NCI-H2081 treated with DMSO at 0.1 percent for 48 hours (cell line): ENCODE measurements around the gene SIK2.
"Not testable (repeated sequence)": the region's sequence is repeated elsewhere in the genome, so short reads cannot be mapped to it uniquely, and the experiment has no call there.

Source experiments
- DNase-seq: peaks from one replicate; lab custom pipeline; 2025; lab: John Stamatoyannopoulos, UW

The SIK2 gene

DNA sequence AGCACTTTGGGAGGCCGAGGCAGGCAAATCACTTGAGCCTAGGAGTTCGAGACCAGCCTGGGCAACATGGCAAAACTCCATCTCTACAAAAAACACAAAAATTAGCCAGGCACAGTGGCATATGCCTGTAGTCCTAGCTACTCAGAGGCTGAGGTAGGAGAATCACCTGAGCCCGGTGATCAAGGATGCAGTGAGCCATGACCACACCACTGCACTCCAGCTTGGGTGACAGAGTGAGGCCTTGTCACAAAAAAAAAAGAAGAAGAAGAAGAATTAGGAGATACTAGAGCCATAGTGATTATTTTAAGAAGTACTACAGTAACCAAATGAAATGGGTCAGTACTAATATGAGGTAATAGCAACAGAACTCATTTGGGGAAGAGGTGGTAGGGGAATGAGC lies 56.2 kb downstream of the SIK2 start:
- not testable (repeated sequence) for DNase-seq

DNA sequence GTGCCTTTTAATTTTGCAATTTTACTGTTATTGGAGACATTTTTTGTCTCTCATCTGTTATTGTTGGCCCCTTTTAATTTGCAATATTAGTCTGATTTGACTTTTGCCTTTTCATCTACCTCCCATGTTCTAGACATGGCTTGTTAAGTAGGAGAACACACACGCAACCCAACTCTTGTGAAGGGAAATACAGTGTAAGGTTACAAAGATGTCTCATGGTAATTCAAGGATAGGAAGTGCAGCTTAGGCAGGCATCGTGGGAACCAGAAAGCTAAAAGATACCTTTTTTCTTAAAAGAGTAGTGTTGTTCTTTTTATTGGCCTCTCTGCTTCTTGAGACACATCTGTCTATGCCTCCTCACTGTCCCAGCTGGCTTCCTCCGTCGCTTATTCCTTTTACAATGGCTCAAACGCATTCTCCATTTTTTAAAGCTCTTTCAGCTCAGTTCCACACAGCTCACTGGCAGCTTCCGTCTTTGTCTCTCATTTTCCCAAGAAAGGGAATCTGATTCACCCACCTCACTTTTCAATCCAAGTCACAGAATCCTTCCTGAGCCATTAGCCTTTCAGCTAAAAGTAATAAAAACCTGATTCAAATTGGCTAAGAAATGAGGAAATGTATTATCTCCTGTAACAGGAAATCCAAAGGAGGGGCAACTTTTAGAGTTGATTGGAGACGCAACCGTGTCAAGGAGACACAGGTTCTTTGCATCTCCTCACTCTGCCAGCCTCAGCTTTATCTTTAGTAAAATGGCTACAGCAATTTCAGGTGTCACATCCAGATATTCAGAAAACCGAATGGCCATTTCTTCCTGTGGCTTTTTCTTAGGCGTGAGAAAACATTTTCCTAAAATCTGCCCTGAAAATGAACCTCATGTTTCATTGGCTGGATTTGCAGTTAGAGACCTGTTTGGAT lies 57.2 kb downstream of the SIK2 start:
- DNase-seq: no peak

DNA sequence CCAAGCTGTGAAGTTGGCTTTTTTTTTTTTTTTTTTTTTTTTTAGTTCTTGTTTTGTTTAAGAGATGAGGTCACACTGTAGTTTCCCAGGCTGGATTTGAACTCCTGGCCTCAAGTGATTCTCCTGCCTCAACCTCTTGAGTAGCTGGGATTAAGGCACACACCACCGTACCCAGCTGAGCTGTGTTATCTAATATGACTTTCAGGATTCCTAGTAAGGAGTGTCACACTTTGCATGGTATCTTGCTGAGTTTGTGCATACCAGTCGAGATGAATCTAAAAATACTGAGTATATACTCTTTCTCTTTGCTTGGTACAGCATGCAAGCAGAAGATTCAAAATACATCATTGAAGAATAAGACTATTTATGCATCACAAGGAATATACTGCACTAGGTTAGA lies 58.6 kb downstream of the SIK2 start:
- no peak for DNase-seq

DNA sequence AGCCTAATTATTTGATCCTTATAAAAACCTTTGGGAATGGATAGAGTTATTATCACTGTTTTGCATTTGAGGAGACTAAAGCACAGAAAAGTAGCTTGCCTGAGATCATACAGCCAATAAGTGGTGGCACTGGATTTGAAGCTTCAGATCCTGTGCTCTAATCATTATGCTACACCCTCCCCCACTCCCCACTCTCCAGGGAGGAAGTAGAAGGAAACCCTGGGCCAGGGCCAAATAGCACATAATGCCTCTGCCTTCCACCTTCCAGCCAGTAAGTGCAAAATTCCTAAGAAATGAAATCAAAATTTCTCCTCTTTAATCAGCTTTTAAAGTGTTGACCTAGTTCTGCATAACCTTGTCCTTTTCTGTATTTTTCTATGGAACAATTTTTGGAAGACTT lies 61.6 kb downstream of the SIK2 start:
- DNase-seq: no peak

DNA sequence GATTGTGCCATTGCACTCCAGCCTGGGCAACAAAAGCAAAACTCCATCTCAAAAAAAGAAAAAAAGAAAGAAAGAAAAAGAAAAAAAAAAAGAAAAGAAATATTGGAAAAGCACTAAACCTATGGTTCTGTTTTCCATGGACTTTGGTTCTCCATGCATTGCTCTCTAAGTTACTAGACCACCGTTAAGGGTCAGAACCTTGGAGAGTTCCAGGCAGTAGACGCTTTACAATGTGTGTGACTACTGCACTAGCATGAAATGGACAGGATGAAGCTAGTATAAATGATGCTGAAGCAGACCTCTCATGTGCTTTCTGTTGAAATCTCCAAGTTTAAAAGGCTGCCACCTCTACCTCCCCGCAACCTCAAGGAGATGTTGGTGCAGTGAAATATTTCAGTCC lies 63.5 kb downstream of the SIK2 start:
- no peak for DNase-seq

DNA sequence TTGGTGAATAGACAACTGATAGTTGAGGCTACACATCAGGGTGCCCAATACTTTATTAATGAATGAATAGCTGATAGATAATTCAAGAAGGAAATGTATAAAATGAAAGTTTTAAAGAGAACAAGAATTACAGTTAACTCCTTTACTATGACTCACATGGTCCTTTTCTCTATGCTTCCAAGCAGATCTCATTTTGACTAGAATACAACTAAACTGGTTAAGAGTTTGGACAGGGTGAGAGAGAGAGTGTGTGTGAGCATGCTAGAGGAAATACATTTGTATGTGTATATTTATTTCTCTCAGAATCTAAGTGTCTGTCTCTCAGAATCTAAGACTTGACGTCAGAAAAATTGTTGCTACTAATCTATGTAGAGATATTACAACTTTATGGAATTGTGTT lies 66.7 kb downstream of the SIK2 start:
- DNase-seq: no peak

DNA sequence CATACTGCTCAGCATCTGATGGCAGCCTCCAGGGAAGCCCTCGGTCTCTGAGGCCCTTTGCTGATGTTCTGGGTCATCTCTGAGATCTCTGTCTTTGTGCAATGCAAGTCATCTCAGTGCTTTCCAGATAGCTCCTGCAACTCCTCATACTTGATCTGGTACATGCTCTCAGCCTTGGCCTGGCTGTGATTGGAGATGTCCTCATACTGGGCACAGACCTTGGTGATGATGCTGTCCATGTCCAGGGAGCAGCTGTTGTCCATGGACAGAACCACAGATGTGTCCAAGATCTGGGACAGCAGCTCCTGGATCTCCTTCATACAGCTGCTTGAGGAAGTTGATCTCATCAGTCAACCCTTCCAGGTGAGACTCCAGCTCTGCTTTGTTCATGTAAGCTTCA lies 69.1 kb downstream of the SIK2 start:
- DNase-seq: no peak

DNA sequence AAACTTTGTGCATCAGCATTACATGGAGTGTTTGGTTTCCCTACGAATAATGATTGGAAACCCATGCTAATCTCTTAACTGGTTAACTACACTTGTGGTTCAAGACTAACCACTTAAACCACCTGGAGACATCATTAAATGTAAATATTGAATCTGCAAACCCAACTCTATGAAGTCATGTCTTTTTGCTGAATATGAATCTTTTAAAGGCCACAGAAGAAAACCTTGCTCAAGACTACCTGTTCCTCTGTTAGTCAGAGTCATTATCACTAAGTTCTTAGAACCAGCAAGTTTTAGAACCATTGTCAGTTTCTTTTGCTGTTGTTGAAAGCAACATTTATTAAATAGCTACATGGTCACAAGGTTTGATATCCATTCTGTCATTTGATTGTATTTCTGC lies 70.7 kb downstream of the SIK2 start:
- no peak for DNase-seq

DNA sequence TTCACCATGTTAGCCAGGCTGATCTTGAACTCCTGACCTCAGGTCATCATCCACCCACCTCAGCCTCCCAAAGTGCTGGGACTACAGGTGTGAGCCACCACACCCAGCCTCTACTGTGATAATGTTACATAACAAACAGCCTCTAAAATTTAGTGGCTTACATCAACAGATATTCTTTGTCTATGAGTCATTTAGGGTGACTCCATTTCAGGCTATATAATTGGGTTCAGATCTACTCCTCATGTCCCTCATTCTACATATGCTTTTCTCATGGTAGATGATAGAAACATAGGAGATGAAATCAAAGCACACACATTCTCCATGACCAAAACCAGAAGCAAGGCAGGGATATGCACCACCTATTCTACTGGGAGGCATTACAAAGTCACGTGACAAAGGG lies 72.7 kb downstream of the SIK2 start:
- no peak for DNase-seq

DNA sequence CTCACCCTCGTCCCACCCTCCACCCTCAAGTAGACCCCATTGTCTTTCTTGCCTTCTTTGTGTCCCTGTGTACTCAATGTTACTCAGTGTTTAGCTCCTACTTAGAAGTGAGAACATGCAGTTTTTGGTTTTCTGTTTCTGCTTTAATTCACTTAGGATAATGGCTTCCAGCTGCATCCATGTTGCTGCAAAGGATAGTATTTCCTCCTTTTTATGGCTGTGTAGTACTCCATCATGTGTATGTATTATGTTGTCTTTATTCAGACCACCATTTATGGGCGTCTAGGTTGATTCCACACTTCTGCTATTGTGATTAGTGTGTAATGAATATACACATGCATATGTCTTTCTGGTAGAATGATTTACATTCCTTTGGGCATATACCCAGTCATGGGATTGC lies 73.6 kb downstream of the SIK2 start:
- DNase-seq: no peak

DNA sequence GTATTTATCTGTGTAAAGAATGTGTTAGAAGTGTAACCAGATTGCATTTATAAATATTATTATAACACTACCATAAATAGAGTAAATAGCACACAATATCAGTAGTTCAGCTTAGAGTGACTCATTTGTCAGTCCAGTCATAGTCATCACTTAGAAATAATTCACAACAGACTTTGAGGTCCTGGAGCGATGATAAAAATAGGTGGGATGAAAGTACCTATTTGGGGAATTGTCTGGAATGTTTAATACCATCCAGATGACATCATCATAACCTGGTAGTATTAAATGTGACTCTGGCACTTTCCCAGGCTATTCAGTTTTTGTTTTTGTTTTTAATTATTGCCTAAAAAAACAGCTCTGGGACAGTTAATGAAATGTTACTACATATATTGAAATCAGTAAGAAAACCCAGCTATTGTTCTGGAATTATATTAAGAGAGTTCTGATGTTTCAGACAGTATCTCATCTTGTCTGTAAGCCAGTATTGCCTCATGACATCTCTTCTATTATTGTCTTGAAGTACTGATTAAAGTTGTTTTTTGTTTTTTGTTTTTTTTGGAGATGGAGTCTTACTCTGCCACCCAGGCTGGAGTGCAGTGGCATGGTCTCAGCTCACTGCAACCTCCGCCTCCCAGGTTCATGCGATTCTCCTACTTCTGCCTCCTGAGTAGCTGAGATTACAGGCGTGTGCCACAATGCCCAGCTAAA lies 74.8 kb downstream of the SIK2 start:
- no peak for DNase-seq

DNA sequence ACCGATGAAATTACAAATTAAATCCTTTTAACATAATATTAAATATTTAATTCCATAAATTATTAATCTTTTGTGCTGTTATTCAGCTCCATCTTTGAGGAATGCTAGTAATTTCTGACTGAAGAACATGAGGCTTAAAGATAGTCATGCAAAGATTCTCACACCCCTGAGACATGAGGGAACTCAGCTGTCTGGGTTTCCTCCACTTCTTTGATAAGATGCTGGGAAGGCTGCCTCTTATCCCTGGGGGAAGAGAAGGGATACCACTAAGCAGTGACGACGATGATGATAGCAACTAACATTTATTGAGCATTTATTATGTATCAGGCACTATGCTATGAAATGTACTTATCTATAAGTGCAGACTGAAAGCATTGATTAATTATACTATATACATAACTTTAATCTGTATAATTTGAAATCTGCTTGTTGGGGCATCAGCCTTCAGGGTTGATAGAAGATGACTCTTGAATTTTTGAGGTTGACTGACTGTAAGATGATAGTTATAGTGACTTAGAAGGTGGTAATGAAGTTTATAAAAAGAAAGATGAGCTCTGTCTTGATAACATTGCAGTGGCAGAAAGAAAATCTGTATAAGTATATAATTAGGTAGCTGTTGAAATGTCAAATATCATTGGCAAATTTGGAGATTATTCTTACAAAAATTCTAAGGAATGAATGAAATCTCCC lies 78.4 kb downstream of the SIK2 start:
- no peak for DNase-seq

DNA sequence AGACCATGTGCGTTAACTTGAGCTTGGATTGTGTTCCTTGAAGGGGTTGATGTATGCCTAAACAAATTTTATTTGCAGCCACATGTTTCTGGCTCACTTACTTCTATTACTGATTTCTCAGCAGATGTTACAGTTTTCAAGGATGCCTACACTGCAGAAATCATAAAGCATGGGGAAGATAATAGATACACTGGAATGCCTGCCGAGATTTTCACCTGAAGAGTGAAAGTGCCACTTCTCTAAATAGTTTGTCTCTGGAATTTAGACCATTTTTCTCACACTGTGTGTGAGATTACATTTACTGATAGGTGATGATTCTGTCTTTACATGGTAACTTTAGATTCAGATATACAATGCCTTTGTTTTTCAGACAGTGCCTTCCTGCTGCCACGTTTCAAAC lies 81.6 kb downstream of the SIK2 start:
- DNase-seq: no peak

DNA sequence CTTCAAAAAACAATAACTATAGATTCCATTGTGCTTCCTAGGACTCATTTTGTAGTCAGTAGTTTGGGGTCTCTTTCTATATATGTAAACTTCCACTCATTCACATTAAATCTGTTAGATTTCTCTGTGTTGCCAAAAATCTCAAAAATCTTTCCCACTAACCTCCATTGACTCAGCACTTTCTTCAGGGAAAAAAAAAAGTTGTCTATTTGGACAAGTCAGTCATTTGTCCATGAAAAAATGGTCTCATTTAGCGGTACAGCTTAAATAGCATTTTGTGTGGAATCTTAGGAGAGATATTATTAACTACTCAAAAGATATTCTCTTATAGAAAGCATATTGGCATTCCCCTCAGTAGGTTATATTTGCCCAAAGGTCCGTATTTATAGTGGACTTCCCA lies 82.0 kb downstream of the SIK2 start:
- DNase-seq: no peak

DNA sequence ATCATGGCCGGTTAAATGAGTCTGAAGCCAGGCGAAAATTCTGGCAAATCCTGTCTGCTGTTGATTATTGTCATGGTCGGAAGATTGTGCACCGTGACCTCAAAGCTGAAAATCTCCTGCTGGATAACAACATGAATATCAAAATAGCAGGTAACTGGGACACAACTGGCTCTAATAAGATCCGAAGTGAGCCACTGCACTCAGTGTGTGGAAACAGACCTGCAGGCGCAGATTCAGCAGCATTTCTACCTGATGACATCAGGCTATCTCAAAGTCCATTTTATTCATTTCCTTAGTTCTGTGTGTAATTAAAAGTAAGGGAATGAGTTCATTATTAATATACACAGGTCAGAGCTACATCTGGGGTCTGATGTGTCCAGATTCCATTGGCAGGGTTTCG lies 85.8 kb downstream of the SIK2 start:
- DNase-seq: no peak

DNA sequence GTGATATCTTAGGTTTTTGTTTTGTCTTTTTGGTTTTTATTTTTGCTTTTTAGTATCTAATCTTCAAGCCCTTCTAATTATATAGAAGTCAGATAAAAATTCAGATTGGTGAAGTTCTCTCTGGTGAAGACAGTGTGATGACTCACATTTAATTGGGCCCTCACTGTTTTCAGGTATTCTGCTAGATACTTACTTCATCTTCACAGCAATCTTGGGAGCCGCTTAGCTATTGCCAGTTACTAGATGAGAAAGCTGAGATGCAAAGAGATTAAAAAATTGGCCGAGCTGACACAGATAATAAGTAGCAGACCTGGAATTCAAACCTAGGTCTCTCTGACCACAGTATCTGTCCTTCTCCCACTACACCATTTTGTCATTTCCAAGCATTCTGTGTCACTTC lies 88.9 kb downstream of the SIK2 start:
- DNase-seq: no peak

DNA sequence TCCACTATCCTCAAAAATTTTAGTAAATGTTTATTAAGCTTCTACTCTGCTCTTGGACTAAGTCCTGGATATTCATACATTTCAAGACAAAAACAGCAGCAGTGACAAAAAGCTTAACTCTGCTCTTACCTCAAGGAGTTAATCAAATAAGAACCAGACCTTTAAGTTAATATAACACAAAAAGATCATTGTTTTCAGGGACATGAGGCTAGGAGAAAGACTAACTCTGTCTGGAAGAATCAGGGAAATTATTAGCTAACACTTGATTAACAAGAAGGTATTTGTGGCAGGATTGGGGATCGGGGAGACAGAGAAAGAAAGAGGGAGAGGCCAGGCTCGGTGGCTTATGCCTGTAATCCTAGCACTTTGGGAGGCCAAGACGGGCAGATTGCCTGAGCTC lies 89.5 kb downstream of the SIK2 start:
- DNase-seq: no peak

DNA sequence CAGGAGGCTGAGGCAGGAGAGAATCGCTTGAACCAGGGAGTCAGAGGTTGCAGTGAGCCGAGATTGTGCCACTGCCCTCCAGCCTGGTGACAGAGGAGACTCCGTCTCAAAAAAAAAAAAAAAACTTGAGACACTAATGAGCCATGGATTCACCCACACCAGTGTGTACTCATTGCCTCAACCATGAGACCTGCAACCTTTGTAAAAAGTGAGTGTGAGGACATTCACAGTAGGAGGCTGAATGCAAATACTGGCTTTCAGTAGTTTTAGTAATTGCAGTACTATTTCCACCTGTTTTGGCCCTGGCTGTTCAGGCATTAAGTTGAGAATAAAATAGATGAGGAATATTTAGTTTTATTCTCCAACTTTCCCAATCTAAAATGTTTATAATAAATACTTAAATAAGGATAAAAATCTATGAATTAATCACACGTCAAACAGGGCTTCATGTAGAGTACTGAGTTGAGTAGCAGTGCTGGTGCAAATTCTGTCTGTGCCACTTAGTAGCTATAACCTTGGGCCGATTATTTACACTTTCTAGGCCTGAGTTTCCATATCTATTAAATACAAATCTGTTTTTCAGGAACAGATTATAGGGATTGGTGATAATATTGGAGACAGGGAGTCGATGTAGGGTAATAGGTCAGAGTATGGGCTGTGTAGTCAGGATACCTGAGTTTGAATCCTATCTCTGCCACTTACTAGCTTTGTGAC lies 91.1 kb downstream of the SIK2 start:
- DNase-seq: no peak

DNA sequence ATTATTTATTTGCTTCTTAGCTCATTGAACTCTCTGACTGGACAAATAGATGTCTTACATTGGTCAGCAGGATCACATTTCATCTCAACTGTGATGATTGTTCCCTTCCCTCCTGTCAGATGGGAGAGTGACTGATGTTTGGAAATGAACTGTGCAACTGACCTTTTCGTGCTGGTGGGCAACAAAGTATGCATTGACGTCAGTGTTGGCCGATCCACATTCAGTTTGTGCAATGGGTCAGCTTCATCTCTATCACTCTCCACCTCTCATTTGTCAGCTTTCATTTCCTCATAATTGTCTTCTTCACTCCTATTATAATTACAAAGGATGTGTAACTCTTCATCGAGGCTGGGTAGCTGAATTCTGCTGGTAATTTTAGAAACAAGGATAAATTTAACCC lies 92.6 kb downstream of the SIK2 start:
- no peak for DNase-seq

DNA sequence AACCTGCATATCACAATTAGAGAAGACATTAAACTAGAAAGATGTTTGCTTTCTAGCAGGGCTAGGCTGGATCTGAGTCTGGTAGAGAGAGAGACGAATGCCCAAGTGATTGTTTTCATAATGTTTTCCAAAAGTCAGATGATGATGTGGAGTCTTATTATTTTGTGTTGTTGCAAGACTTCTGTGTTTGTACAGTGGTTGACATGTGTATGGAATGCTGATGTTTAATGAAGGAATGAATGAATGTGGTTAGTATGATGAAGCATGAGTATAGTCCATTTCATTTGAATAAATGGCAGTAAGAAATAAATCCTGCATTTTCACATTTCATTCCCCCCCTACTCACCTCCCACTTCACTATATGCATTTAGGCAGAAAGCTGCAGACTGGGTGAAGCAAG lies 94.3 kb downstream of the SIK2 start:
- no peak for DNase-seq

DNA sequence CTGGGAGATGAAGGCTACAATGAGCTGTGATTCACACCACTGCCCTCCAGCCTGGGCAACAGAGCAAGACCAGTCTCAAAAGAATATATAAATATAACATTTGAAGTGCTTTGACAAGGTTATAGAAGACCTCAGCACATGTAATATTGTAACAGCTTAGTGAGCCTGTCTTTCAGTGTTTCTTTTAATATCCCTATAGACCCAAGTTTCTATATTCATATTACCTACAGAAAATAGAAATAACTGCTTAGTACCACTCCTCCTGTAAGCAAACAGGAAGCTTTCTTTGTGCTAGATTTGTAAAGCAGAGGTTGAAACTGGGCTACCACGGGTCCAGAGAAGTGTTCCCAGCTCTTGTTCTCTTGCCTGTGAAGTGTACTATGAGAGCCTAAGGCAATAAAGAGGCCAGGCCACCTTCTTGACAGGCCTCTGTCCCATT lies 95.7 kb downstream of the SIK2 start:
- DNase-seq: no peak

DNA sequence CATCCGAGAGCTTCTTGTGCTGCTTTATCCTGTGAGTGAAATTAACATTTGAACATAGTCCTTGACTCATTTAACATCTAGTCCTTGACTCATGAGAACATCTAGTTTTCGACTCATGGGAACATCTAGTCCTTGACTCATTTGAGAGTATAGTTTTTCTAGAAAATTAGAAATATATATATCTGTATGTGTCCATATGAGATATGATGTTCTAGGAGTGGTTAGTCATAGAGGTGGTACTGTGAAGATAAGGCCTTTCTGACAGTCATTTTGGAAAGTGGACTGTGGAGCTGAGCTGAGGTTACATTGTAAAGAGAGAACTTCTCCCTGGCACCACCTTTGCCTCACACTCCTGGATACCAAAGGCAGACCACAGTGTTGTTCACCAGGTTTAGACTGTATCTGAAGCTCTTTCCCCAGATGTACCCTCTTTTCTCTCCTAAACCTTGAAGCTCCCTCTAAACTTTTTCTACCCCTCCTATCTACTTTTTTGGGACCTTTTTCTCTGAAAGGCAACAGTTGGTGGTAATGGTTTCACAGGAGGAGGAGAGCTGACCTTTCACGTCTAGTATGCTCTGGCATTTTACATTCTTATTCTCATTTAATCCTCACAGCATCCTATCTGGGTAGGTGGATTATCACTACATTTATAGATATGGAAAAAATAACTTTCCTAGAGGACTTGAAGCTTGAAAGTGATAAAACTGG lies 96.8 kb downstream of the SIK2 start:
- DNase-seq: no peak
